Suprapubic skin (tissue), 4 donors: ENCODE data around the gene ZSCAN22. TPM values are rescaled to one million over a fixed set of nuclear protein-coding genes. Genes with fewer than 3 reads are reported as not detected.
A peak's percentile ranks its signal among the peaks of the same experiment; 100 is the strongest.
"Not testable (repeated sequence)": the region's sequence is repeated elsewhere in the genome, so short reads cannot be mapped to it uniquely, and the experiment has no call there.

ENCODE experiments used
- DNase-seq, 2 donors: peaks; one replicate each; pipeline ENCODE4 v3.0.0-alpha.2; 2019; ENCODE audit warnings: low spot score in 2 of 2
- H3K27ac ChIP-seq: fragments of 200-600 bp; sonication (generic); one replicate; pipeline ENCODE4 v1.5.1; 2019
- H3K27me3 ChIP-seq: fragments of 200-600 bp; sonication (generic); one replicate; pipeline ENCODE4 v1.5.1; 2019
- H3K36me3 ChIP-seq: fragments of 200-600 bp; sonication (generic); one replicate; pipeline ENCODE4 v1.5.1; 2019
- H3K4me1 ChIP-seq: fragments of 200-600 bp; sonication (generic); one replicate; pipeline ENCODE4 v1.5.1; 2019
- H3K4me3 ChIP-seq: fragments of 200-600 bp; sonication (generic); one replicate; pipeline ENCODE4 v1.5.1; 2019; ENCODE audit warnings: mild to moderate bottlenecking
- H3K9me3 ChIP-seq: fragments of 200-600 bp; sonication (generic); one replicate; pipeline ENCODE4 v1.5.1; 2019
- CTCF ChIP-seq, 2 donors: fragments of 200-600 bp in 1 of 2; fragments of 450-650 bp in 1 of 2; sonication (generic) in 1 of 2; IDR thresholded peaks; one replicate each; pipeline ENCODE4 v1.5.1; 2016 to 2019; ENCODE audit warnings: antibody characterized with exemption in 2 of 2, mild to moderate bottlenecking in 1 of 2, moderate library complexity in 1 of 2
- EP300 ChIP-seq: sonication (generic); formaldehyde crosslinking; IDR thresholded peaks from one replicate; pipeline ENCODE4 v1.6.1; 2017; ENCODE audit warnings: antibody characterized with exemption
- POLR2A ChIP-seq, 2 donors: fragments of 450-650 bp; IDR thresholded peaks; one replicate each; pipeline ENCODE4 v1.6.1; 2017; ENCODE audit warnings: antibody characterized with exemption in 2 of 2, mild to moderate bottlenecking in 2 of 2, moderate library complexity in 2 of 2
- POLR2AphosphoS5 ChIP-seq, 3 donors: sonication (generic); formaldehyde crosslinking; IDR thresholded peaks; one replicate each; pipeline ENCODE4 v1.6.1; 2017; ENCODE audit warnings: antibody characterized with exemption in 3 of 3
- WGBS: methylation state at CpG from one replicate; pipeline ENCODE4 v1.1.5; 2018; 5-methylcytosine and 5-hydroxymethylcytosine counted together
- total RNA-seq, 4 donors: library from RNA; depleted of rRNA; stranded (reverse); fragments of >200 nt; gene quantifications; one replicate each; pipeline ENCODE4 v1.1.0, GENCODE V29; 2016

Gene ZSCAN22
- total RNA-seq, 4 donors from 2014 or later, result 4.3 to 7.6 (median 5.6) TPM

- H3K27me3 ChIP-seq, result no peaks in the 10 kb centered on the region
- peaks cover under 1% of the 10 kb centered on the region for H3K36me3 ChIP-seq
- WGBS, result 81% methylated on average over 4 of the region's 4 CpGs
- no peaks in the 10 kb centered on the region for H3K9me3 ChIP-seq
- no peak overlapping the region for H3K27ac ChIP-seq
- no peak overlapping the region for H3K4me3 ChIP-seq
- DNase-seq, result no peak
- H3K4me1 ChIP-seq, result no peaks in the 10 kb centered on the region
- TF ChIP-seq POLR2AphosphoS5 (IDR thresholded peaks at IDR 0.05) (no peak), POLR2A (IDR thresholded peaks at IDR 0.05) (no peak), EP300 (no peak), CTCF (IDR thresholded peaks at IDR 0.05) (no peak)
These were observed 47.4 kb downstream of the ZSCAN22 start for GRCh38 chr19:58374200-58374599.

- peaks cover 16% of the 10 kb centered on the region for H3K4me1 ChIP-seq
- not testable (repeated sequence) for H3K27me3 ChIP-seq
- 86% methylated on average over 7 of the region's 7 CpGs for WGBS
These were observed 49.9 kb downstream of the ZSCAN22 start for GRCh38 chr19:58376724-58377123.

GRCh38 chr19:58379246-58379645 is 52.5 kb downstream of the ZSCAN22 start:
- Histone ChIP-seq H3K9me3 (no peaks in the 10 kb centered on the region), H3K27ac (no peak overlapping the region), H3K4me3 (no peak overlapping the region), H3K4me1 (peaks cover 24% of the 10 kb centered on the region), H3K36me3 (no peaks in the 10 kb centered on the region), H3K27me3 (no peaks in the 10 kb centered on the region)
- no peak for DNase-seq
- 89% methylated on average over 3 of the region's 6 CpGs for WGBS
- TF ChIP-seq EP300 (no peak), CTCF (IDR thresholded peaks at IDR 0.05) (no peak), POLR2AphosphoS5 (IDR thresholded peaks at IDR 0.05) (no peak), POLR2A (IDR thresholded peaks at IDR 0.05) (no peak)

More at GRCh38 chr19:58376724-58377123, 49.9 kb downstream of the ZSCAN22 start:
- H3K9me3 ChIP-seq, H3K36me3 ChIP-seq, DNase-seq, H3K27ac ChIP-seq, H3K4me3 ChIP-seq: not testable (repeated sequence)

GRCh38 chr19:58380037-58380661 is 53.4 kb downstream of the ZSCAN22 start:
- Histone ChIP-seq H3K36me3 (no peaks in the 10 kb centered on the region), H3K27me3 (no peaks in the 10 kb centered on the region), H3K27ac (peak overlapping the region; percentile 95), H3K4me1 (peaks cover 26% of the 10 kb centered on the region), H3K4me3 (peak overlapping the region; percentile 88), H3K9me3 (no peaks in the 10 kb centered on the region)
- TF ChIP-seq POLR2AphosphoS5 (IDR thresholded peaks at IDR 0.05) (no peak), CTCF (IDR thresholded peaks at IDR 0.05) (no peak), POLR2A (IDR thresholded peaks at IDR 0.05) (no peak), EP300 (no peak)
- no peak for DNase-seq
- WGBS, result 4% methylated on average over 24 of the region's 24 CpGs

GRCh38 chr19:58380662-58381459 is 54.1 kb downstream of the ZSCAN22 start, which contains the start of gene ZNF837:
Gene ZNF837, minus strand, starts transcription at chr19:58381030. Its CDS starts 11,698 bp downstream, at chr19:58369332.
- Histone ChIP-seq H3K9me3 (no peaks in the 10 kb centered on the region), H3K27ac (peak within 1 kb of the TSS; percentile 95), H3K27me3 (no peaks in the 10 kb centered on the region), H3K4me1 (peaks cover 33% of the 10 kb centered on the region), H3K36me3 (no peaks in the 10 kb centered on the region), H3K4me3 (peak within 1 kb of the TSS; percentile 88)
- peak; percentile 99 for DNase-seq
- no peak for TF ChIP-seq EP300
- no peak for TF ChIP-seq CTCF (IDR thresholded peaks at IDR 0.05)
- TF ChIP-seq POLR2AphosphoS5 (IDR thresholded peaks at IDR 0.05), result peak; percentile 23 to 85 (median 79)
- TF ChIP-seq POLR2A (IDR thresholded peaks at IDR 0.05), result peak; percentile 70 to 79
- 0% methylated on average over 46 of the region's 83 CpGs for WGBS
